ENCODE results near the gene COX5A. TPM values are rescaled to one million over a fixed set of nuclear protein-coding genes. Genes with fewer than 3 reads are reported as not detected.
"Not testable (repeated sequence)": the region's sequence is repeated elsewhere in the genome, so short reads cannot be mapped to it uniquely, and the experiment has no call there.

The COX5A gene
- total and polyA plus RNA-seq, 3 donors from 2014 or later, result 77.4 to 426 (median 107) TPM

DNA sequence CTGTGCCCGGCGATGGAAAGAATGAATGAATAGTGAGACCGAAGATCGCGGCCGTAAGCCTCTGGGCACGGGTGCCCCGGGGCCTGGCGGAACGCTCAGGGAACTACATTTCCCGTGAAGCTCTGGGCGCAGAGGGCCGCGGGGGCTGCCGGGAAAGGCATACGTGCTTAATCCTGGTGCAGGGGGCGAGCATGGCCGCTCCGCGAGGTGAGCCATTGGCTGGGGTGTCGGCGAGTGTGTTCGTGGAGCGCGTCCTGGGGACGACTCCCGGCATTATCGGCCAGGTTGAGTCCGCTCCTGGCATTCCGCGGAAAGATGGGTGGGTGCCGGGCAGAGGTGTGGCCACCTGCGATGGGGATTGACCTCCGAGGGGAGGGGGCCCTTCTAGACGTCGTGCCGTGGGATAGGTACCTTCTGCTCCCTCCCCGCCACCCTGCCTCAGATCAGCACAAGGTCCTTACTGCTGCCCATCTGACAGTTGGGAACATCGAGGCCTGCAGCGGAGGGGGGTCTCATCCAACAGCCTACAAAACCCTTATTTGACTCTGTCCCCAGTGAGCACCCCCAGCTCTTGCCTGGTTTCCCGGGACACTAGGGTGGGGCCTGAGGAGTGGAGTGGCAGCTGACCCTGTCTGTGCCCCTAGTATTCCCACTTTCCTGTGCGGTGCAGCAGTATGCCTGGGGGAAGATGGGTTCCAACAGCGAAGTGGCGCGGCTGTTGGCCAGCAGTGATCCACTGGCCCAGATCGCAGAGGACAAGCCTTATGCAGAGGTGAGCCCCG lies 47.8 kb downstream of the COX5A start, which contains the start of gene MPI:
Gene MPI (plus strand): TSS at position 160 of the 782 bp plus-strand sequence. CDS start 32 bp downstream, at position 192.
- Histone ChIP-seq H3K27me3 (no peaks in the 10 kb centered on the region), H3K27ac (peak within 1 kb of the TSS; percentile 53 to 78), H3K36me3 (ENCODE audit: low read depth, missing control alignments) (no peaks in the 10 kb centered on the region), H3K4me3 (peak within 1 kb of the TSS; percentile 77 to 82), H3K4me1 (peaks cover 10% of the 10 kb centered on the region), H3K9me3 (no peaks in the 10 kb centered on the region)
- TF ChIP-seq CTCF (IDR thresholded peaks at IDR 0.05), result peak in 1 of 3 experiments; percentile 41
- no peak for TF ChIP-seq POLR2A (IDR thresholded peaks at IDR 0.05)
- whole genome bisulfite sequencing, 2 donors, result 0 to 3% methylated on average over 20 to 29 of the region's 47 CpGs
- DNase-seq, result peak; percentile 93
- intact Hi-C loops (cut with DNase I; ENCODE audit: low total_unique reads), result no loop called here

GRCh38 chr15:74889390-74889882 lies 48.4 kb downstream of the COX5A start:
- intact Hi-C loops (cut with DNase I; ENCODE audit: low total_unique reads), result no loop called here
- H3K27me3 ChIP-seq, result no peaks in the 10 kb centered on the region
- H3K4me3 ChIP-seq, result peak overlapping the region; percentile 77 to 82
- no peaks in the 10 kb centered on the region for H3K9me3 ChIP-seq
- H3K36me3 ChIP-seq (ENCODE audit: low read depth, missing control alignments), result no peaks in the 10 kb centered on the region
- peaks cover 10% of the 10 kb centered on the region for H3K4me1 ChIP-seq
- peak overlapping the region; percentile 53 to 78 for H3K27ac ChIP-seq
- 2 to 3% methylated on average over 8 of the region's 8 CpGs for WGBS, 2 donors
- DNase-seq, result peak; percentile 61
- no peak for TF ChIP-seq POLR2A (IDR thresholded peaks at IDR 0.05)
- TF ChIP-seq CTCF (IDR thresholded peaks at IDR 0.05), result no peak

- DNase-seq, result no peak
- H3K36me3 ChIP-seq (ENCODE audit: low read depth, missing control alignments), result no peaks in the 10 kb centered on the region
- no peak overlapping the region for H3K4me3 ChIP-seq
- intact Hi-C loops (cut with DNase I; ENCODE audit: low total_unique reads), result no loop called here
- H3K27me3 ChIP-seq, result no peaks in the 10 kb centered on the region
- H3K4me1 ChIP-seq, result peaks cover 10% of the 10 kb centered on the region
- H3K9me3 ChIP-seq, result no peaks in the 10 kb centered on the region
- H3K27ac ChIP-seq, result no peak overlapping the region
- WGBS, 2 donors, result 70 to 79% methylated on average over 4 of the region's 4 CpGs
- TF ChIP-seq CTCF (IDR thresholded peaks at IDR 0.05), result no peak
- no peak for TF ChIP-seq POLR2A (IDR thresholded peaks at IDR 0.05)
Observed at GRCh38 chr15:74888716-74889115, 49.2 kb downstream of the COX5A start.

DNA sequence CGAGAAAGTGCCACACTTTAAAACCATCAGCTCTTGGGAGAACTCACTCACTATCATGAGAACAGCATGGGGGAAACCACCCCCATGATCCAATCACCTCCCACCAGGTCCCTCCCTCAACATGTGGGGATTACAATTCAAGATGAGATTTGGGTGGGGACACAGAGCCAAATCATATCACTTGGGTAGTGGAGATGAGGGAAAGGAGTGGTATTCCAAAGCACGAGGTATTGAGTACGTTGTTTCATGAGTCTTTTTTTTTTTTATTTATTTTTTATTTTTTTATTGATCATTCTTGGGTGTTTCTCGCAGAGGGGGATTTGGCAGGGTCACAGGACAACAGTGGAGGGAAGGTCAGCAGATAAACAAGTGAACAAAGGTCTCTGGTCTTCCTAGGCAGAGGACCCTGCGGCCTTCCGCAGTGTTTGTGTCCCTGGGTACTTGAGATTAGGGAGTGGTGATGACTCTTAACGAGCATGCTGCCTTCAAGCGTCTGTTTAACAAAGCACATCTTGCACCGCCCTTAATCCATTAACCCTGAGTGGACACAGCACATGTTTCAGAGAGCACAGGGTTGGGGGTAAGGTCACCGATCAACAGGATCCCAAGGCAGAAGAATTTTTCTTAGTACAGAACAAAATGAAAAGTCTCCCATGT lies 50.2 kb downstream of the COX5A start:
- DNase-seq; H3K4me3 ChIP-seq; H3K9me3 ChIP-seq; intact Hi-C loops (cut with DNase I; ENCODE audit: low total_unique reads); H3K36me3 ChIP-seq (ENCODE audit: low read depth, missing control alignments); H3K27ac ChIP-seq; H3K27me3 ChIP-seq: not testable (repeated sequence)
- WGBS, 2 donors, result 73 to 88% methylated on average over 8 to 10 of the region's 10 CpGs
- H3K4me1 ChIP-seq, result peaks cover 10% of the 10 kb centered on the region

GRCh38 chr15:74885461-74885860 lies 52.4 kb downstream of the COX5A start:
- Histone ChIP-seq H3K27ac (no peak overlapping the region), H3K4me1 (peaks cover 6% of the 10 kb centered on the region), H3K36me3 (ENCODE audit: low read depth, missing control alignments) (no peaks in the 10 kb centered on the region), H3K9me3 (no peaks in the 10 kb centered on the region), H3K27me3 (no peaks in the 10 kb centered on the region), H3K4me3 (no peak overlapping the region)
- intact Hi-C loops (cut with DNase I; ENCODE audit: low total_unique reads), result no loop called here
- 92 to 93% methylated on average over 5 of the region's 5 CpGs for WGBS, 2 donors
- DNase-seq, result no peak
- TF ChIP-seq POLR2A (IDR thresholded peaks at IDR 0.05) (no peak), CTCF (IDR thresholded peaks at IDR 0.05) (no peak)

Measured in testis (tissue), 3 donors.